Measurements from ENCODE around the gene ADGRG3. TPM values are rescaled to one million over a fixed set of nuclear protein-coding genes. Genes with fewer than 3 reads are reported as not detected.

Gene ADGRG3
- polyA plus RNA-seq, 3 donors: 0.41 to 1.0 TPM; not detected in 1

DNA sequence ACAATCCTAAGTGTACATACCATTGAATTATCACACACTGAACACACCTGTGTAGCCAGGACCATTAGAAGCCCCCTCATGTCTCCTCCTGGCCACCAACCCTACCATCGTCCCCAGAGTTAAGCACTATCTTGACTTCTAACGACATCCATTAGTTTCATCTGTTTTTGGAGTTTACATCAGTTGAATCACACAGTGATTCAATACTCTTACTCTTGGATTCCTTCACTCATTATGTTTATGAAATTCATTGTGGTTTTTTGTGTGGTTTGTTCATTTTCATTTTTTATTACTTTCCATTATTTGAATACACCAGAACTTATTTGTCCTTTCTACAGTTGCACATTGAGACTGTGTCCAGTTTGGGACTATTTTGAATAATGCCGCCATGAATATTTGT is 40.1 kb downstream of the ADGRG3 start:
- no peak for DNase-seq
- no peak overlapping the region for H3K4me2 ChIP-seq (replicated peaks; ENCODE audit: extremely low read depth, low read length, poor library complexity, severe bottlenecking)
- H3K4me1 Mint-ChIP-seq: no peaks in the 10 kb centered on the region
- H3K4me3 ChIP-seq (replicated peaks in 1 of 3; ENCODE audit: low read depth in 2 of 3, low read length in 3 of 3): no peak overlapping the region
- H3K9ac ChIP-seq (ENCODE audit: insufficient read depth, low read length, poor library complexity, severe bottlenecking): no peak overlapping the region
- H3K9me3 ChIP-seq (replicated peaks in 1 of 2; ENCODE audit: control insufficient read depth in 1 of 2, insufficient read depth in 1 of 2, low read length in 2 of 2): no peaks in the 10 kb centered on the region
- H4K20me1 ChIP-seq (ENCODE audit: insufficient read depth, low read length): no peaks in the 10 kb centered on the region
- peaks cover 0 to 4% (median 0%) of the 10 kb centered on the region in 7 donors for H3K9me3 Mint-ChIP-seq
- H3K4me1 ChIP-seq (ENCODE audit: control insufficient read depth in 1 of 2, insufficient read depth in 2 of 2, low read length in 2 of 2): no peaks in the 10 kb centered on the region
- no peak overlapping the region for H3K27ac Mint-ChIP-seq
- no peak overlapping the region for H3K27ac ChIP-seq (ENCODE audit: low read depth in 1 of 2, low read length in 2 of 2)
- no peak overlapping the region for H3K4me3 Mint-ChIP-seq
- TF ChIP-seq, protein P1, sequence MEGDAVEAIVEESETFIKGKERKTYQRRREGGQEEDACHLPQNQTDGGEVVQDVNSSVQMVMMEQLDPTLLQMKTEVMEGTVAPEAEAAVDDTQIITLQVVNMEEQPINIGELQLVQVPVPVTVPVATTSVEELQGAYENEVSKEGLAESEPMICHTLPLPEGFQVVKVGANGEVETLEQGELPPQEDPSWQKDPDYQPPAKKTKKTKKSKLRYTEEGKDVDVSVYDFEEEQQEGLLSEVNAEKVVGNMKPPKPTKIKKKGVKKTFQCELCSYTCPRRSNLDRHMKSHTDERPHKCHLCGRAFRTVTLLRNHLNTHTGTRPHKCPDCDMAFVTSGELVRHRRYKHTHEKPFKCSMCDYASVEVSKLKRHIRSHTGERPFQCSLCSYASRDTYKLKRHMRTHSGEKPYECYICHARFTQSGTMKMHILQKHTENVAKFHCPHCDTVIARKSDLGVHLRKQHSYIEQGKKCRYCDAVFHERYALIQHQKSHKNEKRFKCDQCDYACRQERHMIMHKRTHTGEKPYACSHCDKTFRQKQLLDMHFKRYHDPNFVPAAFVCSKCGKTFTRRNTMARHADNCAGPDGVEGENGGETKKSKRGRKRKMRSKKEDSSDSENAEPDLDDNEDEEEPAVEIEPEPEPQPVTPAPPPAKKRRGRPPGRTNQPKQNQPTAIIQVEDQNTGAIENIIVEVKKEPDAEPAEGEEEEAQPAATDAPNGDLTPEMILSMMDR (IDR thresholded peaks at IDR 0.05): no peak
- no CpG with 5 or more reads among the region's 3 CpGs for WGBS (ENCODE audit: insufficient coverage)
- no peaks in the 10 kb centered on the region for H3K36me3 Mint-ChIP-seq
- intact Hi-C loops (cut with micrococcal nuclease): no loop called here
- no peaks in the 10 kb centered on the region for H3K27me3 ChIP-seq (ENCODE audit: control insufficient read depth in 2 of 2, insufficient read depth in 2 of 2, low read length in 2 of 2)
- H3K79me2 ChIP-seq (ENCODE audit: insufficient read depth, low read length): no peaks in the 10 kb centered on the region
- no peak overlapping the region for H2AFZ ChIP-seq (ENCODE audit: insufficient read depth, low read depth, low read length, poor library complexity, severe bottlenecking)
- no peaks in the 10 kb centered on the region for H3K36me3 ChIP-seq (replicated peaks in 1 of 2; ENCODE audit: control insufficient read depth in 1 of 2, insufficient read depth in 2 of 2, low read length in 2 of 2)
- H3K27me3 Mint-ChIP-seq (ENCODE audit: low read depth in 3 of 3): peaks cover 0 to 2% (median 0%) of the 10 kb centered on the region in 3 donors

DNA sequence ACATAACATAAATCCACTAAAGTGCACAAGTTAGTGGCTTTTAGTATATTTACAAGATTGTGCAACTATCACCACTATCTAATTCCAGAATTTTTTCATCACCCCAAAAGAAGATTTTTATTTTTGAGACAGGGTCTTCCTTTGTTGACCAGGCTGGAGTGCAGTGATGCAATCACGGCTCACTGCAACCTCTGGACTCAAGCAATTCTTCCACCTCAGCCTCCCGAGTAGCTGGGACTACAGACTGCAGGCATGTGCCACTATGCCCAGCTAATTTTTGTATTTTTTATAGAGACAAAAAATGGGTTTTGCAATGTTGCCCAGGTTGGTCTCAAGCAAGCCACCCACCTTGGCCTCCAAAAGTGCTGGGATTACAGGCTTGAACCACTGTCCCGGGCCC is 41.6 kb downstream of the ADGRG3 start:
- H3K9me3 Mint-ChIP-seq: peaks cover 0 to 4% (median 0%) of the 10 kb centered on the region in 7 donors
- H3K27me3 ChIP-seq (ENCODE audit: control insufficient read depth in 2 of 2, insufficient read depth in 2 of 2, low read length in 2 of 2): no peaks in the 10 kb centered on the region
- TF ChIP-seq, protein P1 (IDR thresholded peaks at IDR 0.05): no peak
- H3K27ac ChIP-seq (ENCODE audit: low read depth in 1 of 2, low read length in 2 of 2): no peak overlapping the region
- H3K9ac ChIP-seq (ENCODE audit: insufficient read depth, low read length, poor library complexity, severe bottlenecking): no peak overlapping the region
- H4K20me1 ChIP-seq (ENCODE audit: insufficient read depth, low read length): no peaks in the 10 kb centered on the region
- no peaks in the 10 kb centered on the region for H3K79me2 ChIP-seq (ENCODE audit: insufficient read depth, low read length)
- no peaks in the 10 kb centered on the region for H3K36me3 Mint-ChIP-seq
- H3K27ac Mint-ChIP-seq: no peak overlapping the region
- H3K4me1 ChIP-seq (ENCODE audit: control insufficient read depth in 1 of 2, insufficient read depth in 2 of 2, low read length in 2 of 2): no peaks in the 10 kb centered on the region
- H3K4me3 Mint-ChIP-seq: no peak overlapping the region
- peaks cover 0 to 2% (median 0%) of the 10 kb centered on the region in 3 donors for H3K27me3 Mint-ChIP-seq (ENCODE audit: low read depth in 3 of 3)
- no peak overlapping the region for H3K4me2 ChIP-seq (replicated peaks; ENCODE audit: extremely low read depth, low read length, poor library complexity, severe bottlenecking)
- no peak overlapping the region for H3K4me3 ChIP-seq (replicated peaks in 1 of 3; ENCODE audit: low read depth in 2 of 3, low read length in 3 of 3)
- no CpG with 5 or more reads among the region's 3 CpGs for WGBS (ENCODE audit: insufficient coverage)
- no peaks in the 10 kb centered on the region for H3K4me1 Mint-ChIP-seq
- no peak for DNase-seq
- no peak overlapping the region for H2AFZ ChIP-seq (ENCODE audit: insufficient read depth, low read depth, low read length, poor library complexity, severe bottlenecking)
- no peaks in the 10 kb centered on the region for H3K9me3 ChIP-seq (replicated peaks in 1 of 2; ENCODE audit: control insufficient read depth in 1 of 2, insufficient read depth in 1 of 2, low read length in 2 of 2)
- no peaks in the 10 kb centered on the region for H3K36me3 ChIP-seq (replicated peaks in 1 of 2; ENCODE audit: control insufficient read depth in 1 of 2, insufficient read depth in 2 of 2, low read length in 2 of 2)
- intact Hi-C loops (cut with micrococcal nuclease): loop anchor here in 1 of 2 donors (5.0 kb wide), 1 partner anchor 117 kb away; no protein-coding TSS in a partner anchor

Measured in CD14-positive monocyte (primary cell).